Tongue (tissue), 2 donors: ENCODE measurements around the gene ATRX. TPM values are rescaled to one million over a fixed set of nuclear protein-coding genes. Genes with fewer than 3 reads are reported as not detected.
A peak's percentile ranks its signal among the peaks of the same experiment; 100 is the strongest.
"Not testable (repeated sequence)": the region's sequence is repeated elsewhere in the genome, so short reads cannot be mapped to it uniquely, and the experiment has no call there.

ENCODE experiments used
- DNase-seq: peaks from one replicate; pipeline ENCODE4 v3.0.0-alpha.2; 2015
- total RNA-seq: library from RNA; depleted of rRNA; stranded (reverse); fragments of >200 nt; gene quantifications from one replicate; pipeline ENCODE4 v1.2.3, GENCODE V29; 2014

The ATRX gene
- total RNA-seq, 1 donor from 2014 or later, result 200 TPM

- DNase-seq, result no peak
Observed at GRCh38 chrX:77740376-77740905, 45.6 kb downstream of the ATRX start.

GRCh38 chrX:77733342-77733741, 52.7 kb downstream of the ATRX start:
- DNase-seq, result no peak

GRCh38 chrX:77731821-77732419, 54.1 kb downstream of the ATRX start:
- DNase-seq, result no peak

- not testable (repeated sequence) for DNase-seq
Observed at GRCh38 chrX:77726095-77726494, 59.9 kb downstream of the ATRX start.

- DNase-seq, result no peak
Observed at GRCh38 chrX:77723681-77724080, 62.3 kb downstream of the ATRX start.

GRCh38 chrX:77719388-77719787, 66.6 kb downstream of the ATRX start:
- DNase-seq, result no peak

GRCh38 chrX:77704881-77705280, 81.1 kb downstream of the ATRX start:
- DNase-seq, result no peak

- no peak for DNase-seq
Observed at GRCh38 chrX:77698242-77698641, 87.8 kb downstream of the ATRX start.

- DNase-seq, result no peak
Observed at GRCh38 chrX:77694491-77694890, 91.5 kb downstream of the ATRX start.

- no peak for DNase-seq
Observed at GRCh38 chrX:77693594-77693993, 92.4 kb downstream of the ATRX start.

- DNase-seq, result no peak
Observed at GRCh38 chrX:77691916-77692315, 94.1 kb downstream of the ATRX start.

GRCh38 chrX:77689376-77689775, 96.6 kb downstream of the ATRX start:
- no peak for DNase-seq

GRCh38 chrX:77685683-77686082, 100.3 kb downstream of the ATRX start:
- not testable (repeated sequence) for DNase-seq

- no peak for DNase-seq
Observed at GRCh38 chrX:77679144-77679543, 106.9 kb downstream of the ATRX start.

- DNase-seq, result no peak
Observed at GRCh38 chrX:77675986-77676385, 110.0 kb downstream of the ATRX start.

GRCh38 chrX:77668391-77669237, 117.4 kb downstream of the ATRX start:
- no peak for DNase-seq

- DNase-seq, result no peak
Observed at GRCh38 chrX:77658886-77659285, 127.1 kb downstream of the ATRX start.

- DNase-seq, result no peak
Observed at GRCh38 chrX:77652095-77652494, 133.9 kb downstream of the ATRX start.

- no peak for DNase-seq
Observed at GRCh38 chrX:77640702-77641101, 145.3 kb downstream of the ATRX start.

GRCh38 chrX:77639820-77640219, 146.2 kb downstream of the ATRX start:
- DNase-seq, result no peak

- DNase-seq, result no peak
Observed at GRCh38 chrX:77638397-77638796, 147.6 kb downstream of the ATRX start.

GRCh38 chrX:77635373-77635772, 150.6 kb downstream of the ATRX start:
- no peak for DNase-seq

- peak; percentile 1 for DNase-seq
Observed at GRCh38 chrX:77628294-77629025, 157.6 kb downstream of the ATRX start.
